K562 (cell line): ENCODE results near the gene TMEM25. TPM values are rescaled to one million over a fixed set of nuclear protein-coding genes. Genes with fewer than 3 reads are reported as not detected.

ENCODE experiments used
- ATAC-seq: fragments of 200-7000 bp; cut with Tn5 transposase; 3 replicates; pipeline ENCODE4 v1.9.1; 2020; ENCODE audit warnings: moderate library complexity
- BruUV-seq: library from RNA; stranded (reverse); fragments of 400-500 nt; replicated peaks from 2 replicates; lab custom pipeline; 2021; lab: Mats Ljungman, UMichigan
- CTCF ChIA-PET: fragments of 300-600 bp; formaldehyde crosslinking; extraction: SDS; loops from one replicate; lab custom pipeline; 2021; ENCODE audit warnings: low intra/inter-chr PET ratio; lab: Yijun Ruan, JAX
- POLR2A ChIA-PET: fragments of 300-600, 350-650 bp; sonication (Branson Sonifier 250); formaldehyde crosslinking; extraction: SDS; loops from one replicate; lab custom pipeline; 2021; ENCODE audit warnings: antibody characterized with exemption, inconsistent platforms; lab: Yijun Ruan, JAX
- DNase-seq, 4 experiments: peaks; one replicate each; pipeline versions ENCODE4 v3.0.0 to v3.0.0-alpha.2; 2011 to 2018; ENCODE audit warnings: low spot score in 3 of 4, mixed read lengths in 3 of 4; ENCODE audit errors: extremely low read depth in 1 of 4
- FAIRE-seq: peaks from 2 replicates; lab custom pipeline; 2011; peaks lifted over from hg19 to GRCh38; lab: Jason Lieb, UNC
- H2AFZ ChIP-seq: 2 replicates; pipeline ENCODE4 v1.6.0; 2011; ENCODE audit warnings: low read depth, low read length, control low read depth, inconsistent platforms
- H3K27ac ChIP-seq: fragments of 200-600 bp; 3 replicates; pipeline ENCODE4 v1.8.0; 2011; ENCODE audit warnings: low read depth, mild to moderate bottlenecking, control low read depth, inconsistent platforms, low read length, moderate library complexity, mixed read lengths; ENCODE audit errors: extremely low read depth
- H3K27me3 ChIP-seq, 2 experiments: fragments of 300-600 bp in 1 of 2; 2 replicates in 1 of 2; 3 replicates in 1 of 2; pipeline versions ENCODE4 v1.6.0 to v1.8.0; 2011; ENCODE audit warnings: inconsistent platforms in 2 of 2, low read length in 2 of 2, mild to moderate bottlenecking in 1 of 2, mixed read lengths in 1 of 2, moderate library complexity in 1 of 2; ENCODE audit not compliant: control insufficient read depth in 2 of 2, insufficient read depth in 2 of 2
- H3K36me3 ChIP-seq: fragments of 300-600 bp; 3 replicates; pipeline ENCODE4 v1.8.0; 2011; ENCODE audit warnings: mild to moderate bottlenecking, low read length, inconsistent platforms; ENCODE audit not compliant: control insufficient read depth, insufficient read depth
- H3K4me1 ChIP-seq, 2 experiments: fragments of 200-600 bp in 1 of 2; replicated peaks in 1 of 2; 2 replicates in 1 of 2; 3 replicates in 1 of 2; pipeline versions ENCODE4 v1.5.1 to v1.8.0; 2011; ENCODE audit warnings: inconsistent platforms in 2 of 2, low read length in 2 of 2, mild to moderate bottlenecking in 1 of 2, mixed read lengths in 1 of 2, moderate library complexity in 1 of 2; ENCODE audit not compliant: control insufficient read depth in 2 of 2, insufficient read depth in 2 of 2
- H3K4me2 ChIP-seq: 2 replicates; pipeline ENCODE4 v1.6.1; 2011; ENCODE audit warnings: low read length, control low read depth, inconsistent platforms, mixed read lengths; ENCODE audit not compliant: insufficient read depth
- H3K4me3 ChIP-seq: fragments of 200-600 bp; sonication (generic), shearing (Covaris generic); 2 replicates; pipeline ENCODE4 v1.5.1; 2016; ENCODE audit warnings: control low read depth, inconsistent platforms
- H3K79me2 ChIP-seq: fragments of 200-600 bp; 3 replicates; pipeline ENCODE4 v1.8.0; 2011; ENCODE audit warnings: low read length, inconsistent platforms; ENCODE audit not compliant: control insufficient read depth, insufficient read depth
- H3K9ac ChIP-seq, 2 experiments: 2 replicates each; pipeline versions ENCODE4 v1.6.0 to v1.6.1; 2011; ENCODE audit warnings: low read depth in 2 of 2, low read length in 2 of 2, control low read depth in 1 of 2, inconsistent platforms in 1 of 2, mild to moderate bottlenecking in 1 of 2, mixed read lengths in 1 of 2; ENCODE audit not compliant: insufficient read depth in 1 of 2
- H3K9me1 ChIP-seq: one replicate; pipeline ENCODE4 v1.6.0; 2011; ENCODE audit warnings: inconsistent platforms, mild to moderate bottlenecking, low read length, moderate library complexity; ENCODE audit not compliant: control insufficient read depth, insufficient read depth
- H3K9me3 ChIP-seq: replicated peaks from 2 replicates; pipeline ENCODE4 v1.5.1; 2011; ENCODE audit warnings: low read depth, low read length, inconsistent platforms; ENCODE audit not compliant: control insufficient read depth, insufficient read depth
- H4K20me1 ChIP-seq: replicated peaks from 2 replicates; pipeline ENCODE4 v1.6.1; 2011; ENCODE audit warnings: low read length, inconsistent platforms, mixed read lengths; ENCODE audit not compliant: control insufficient read depth, insufficient read depth
- CREB5 ChIP-seq: fragments of 250-450 bp; sonication (Bioruptor Pico); IDR thresholded peaks from 2 replicates; pipeline ENCODE4 v1.5.0; 2020; ENCODE audit warnings: mild to moderate bottlenecking
- EHMT2 ChIP-seq: fragments of 450-650 bp; IDR thresholded peaks from 2 replicates; pipeline ENCODE4 v1.6.1; 2018; ENCODE audit warnings: antibody characterized with exemption
- KDM5B ChIP-seq: fragments of 200-600 bp; sonication (generic); IDR thresholded peaks from 2 replicates; pipeline ENCODE4 v1.6.1; 2012; ENCODE audit warnings: low read depth, mild to moderate bottlenecking, moderate library complexity, low read length, control low read depth, inconsistent platforms; ENCODE audit not compliant: insufficient replicate concordance
- KLF6 ChIP-seq: fragments of 250-450 bp; sonication (Bioruptor Pico); IDR thresholded peaks from 2 replicates; pipeline ENCODE4 v1.4.0; 2020; ENCODE audit warnings: mild to moderate bottlenecking, moderate library complexity, borderline replicate concordance
- MTA1 ChIP-seq: fragments of 450-650 bp; IDR thresholded peaks from 2 replicates; pipeline ENCODE4 v1.6.1; 2017; ENCODE audit warnings: borderline replicate concordance
- MYC ChIP-seq, 2 experiments: fragments of 250-450 bp in 1 of 2; sonication (Bioruptor Pico) in 1 of 2; IDR thresholded peaks; 2 replicates each; pipeline versions ENCODE4 v1.5.1 to v1.6.1; 2012 to 2021; ENCODE audit warnings: low read depth in 2 of 2, borderline replicate concordance in 1 of 2, improper control_type of control experiment in 1 of 2, low read length in 1 of 2, mild to moderate bottlenecking in 1 of 2, moderate library complexity in 1 of 2
- POLR2G ChIP-seq: fragments of 200-400 bp; formaldehyde crosslinking; IDR thresholded peaks from 2 replicates; pipeline ENCODE4 v1.6.1; 2017; ENCODE audit warnings: low read depth, mild to moderate bottlenecking, antibody characterized with exemption, low read length, moderate library complexity
- SAFB ChIP-seq: fragments of 200-400 bp; formaldehyde crosslinking; IDR thresholded peaks from 2 replicates; pipeline ENCODE4 v1.6.1; 2017; ENCODE audit warnings: low read depth, low read length, borderline replicate concordance
- TAF1 ChIP-seq: IDR thresholded peaks from 2 replicates; pipeline ENCODE4 v1.6.1; 2011; ENCODE audit warnings: mild to moderate bottlenecking, low read length, moderate library complexity; ENCODE audit not compliant: insufficient read depth, control insufficient read depth, severe bottlenecking; ENCODE audit errors: extremely low read depth
- ZHX1 ChIP-seq: fragments of 150-350 bp; conservative IDR thresholded peaks from 2 replicates; pipeline ENCODE4 v1.6.1; 2014; ENCODE audit warnings: low read length
- ZNF124 ChIP-seq: sonication (generic); formaldehyde crosslinking; IDR thresholded peaks from 2 replicates; pipeline ENCODE4 v1.8.1; 2022; ENCODE audit warnings: missing genetic modification reagents
- ZNF639 ChIP-seq, 2 experiments: fragments of 200-800 bp in 1 of 2; sonication (Bioruptor generic) in 1 of 2; sonication (generic) in 1 of 2; formaldehyde crosslinking in 1 of 2; IDR thresholded peaks in 1 of 2; conservative IDR thresholded peaks in 1 of 2; 2 replicates each; pipeline versions ENCODE4 v1.5.0 to v1.6.1; 2016 to 2020; ENCODE audit warnings: missing compliant biosample characterization in 1 of 2, missing genetic modification characterization in 1 of 2, missing genetic modification reagents in 1 of 2
- WGBS: fragments of 100-300 bp; shearing (Covaris generic); methylation state at CpG from one replicate; pipeline ENCODE4 v1.1.6; 2016; ENCODE audit warnings: low coverage, mixed read lengths; ENCODE audit not compliant: insufficient coverage; ENCODE audit errors: missing lambda C conversion rate; 5-methylcytosine and 5-hydroxymethylcytosine counted together
- in situ Hi-C: fragments of 300-500 bp; cut with MboI; formaldehyde crosslinking; loops from 4 replicates; pipeline ENCODE4 v1.15.0; 2018; ENCODE audit warnings: inconsistent platforms, mixed read lengths
- intact Hi-C: fragments of 100-400 bp; cut with micrococcal nuclease; formaldehyde crosslinking; loops from 2 replicates; pipeline ENCODE4 v1.14.2; 2022
- polyA plus RNA-seq, 8 experiments: library from polyadenylated mRNA; depleted of rRNA in 4 of 8; stranded (reverse) in 5 of 8; unstranded in 3 of 8; fragments of >200 nt; fragmentation: Nextera tagmentation in 2 of 8; fragmentation: Illumina TruSeq in 1 of 8; extraction: Ambion mirVana in 2 of 8; extraction: Trizol in 1 of 8; gene quantifications; 2 replicates each; pipeline versions ENCODE4 v1.2.1 to v1.2.3, GENCODE V29; 2011 to 2014; ENCODE audit warnings: inconsistent platforms in 1 of 8, missing spikeins in 1 of 8
- total RNA-seq, 7 experiments: library from RNA; depleted of rRNA in 6 of 7; stranded (reverse); fragments of >200 nt in 6 of 7; fragmentation: Illumina TruSeq in 2 of 7; extraction: Trizol in 2 of 7; gene quantifications; 2 replicates each; pipeline versions ENCODE4 v1.2.1 to v1.2.3, GENCODE V29; 2011 to 2021; ENCODE audit warnings: low replicate concordance in 1 of 7
- TF ChIP-seq, protein P1 (sequence below): sonication (generic); formaldehyde crosslinking; IDR thresholded peaks from 2 replicates; pipeline ENCODE4 v1.8.1; 2023; ENCODE audit warnings: mild to moderate bottlenecking, missing genetic modification reagents

Gene TMEM25
- total and polyA plus RNA-seq, 9 of the 15 experiments (the other 6 are each of a cell fraction or from before 2014, with no cell fraction given): 0.34 to 3.8 (median 2.0) TPM

DNA sequence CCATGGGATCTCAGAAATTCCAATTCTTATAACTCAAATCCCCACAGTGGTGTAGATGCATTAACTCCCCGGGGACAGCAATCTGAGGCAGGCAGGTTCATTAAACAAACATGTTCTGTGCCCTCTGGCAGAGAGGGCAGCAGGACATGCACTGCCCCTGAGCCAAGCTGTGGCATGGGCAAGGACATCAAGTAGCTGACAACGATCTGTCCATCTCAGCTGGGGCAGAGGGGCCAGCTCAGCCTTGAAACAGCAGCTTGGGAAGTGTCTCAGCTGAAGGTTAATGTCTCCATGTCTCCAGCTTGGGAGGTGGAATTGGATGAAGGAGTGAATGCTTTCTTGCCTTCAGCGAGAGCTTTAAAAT is 13.6 kb downstream of the TMEM25 start:
- no peak overlapping the region for H3K4me3 ChIP-seq
- no peaks in the 10 kb centered on the region for H3K27me3 ChIP-seq
- intact Hi-C loops: no loop called here
- H3K9me3 ChIP-seq: no peaks in the 10 kb centered on the region
- H3K4me2 ChIP-seq: no peak overlapping the region
- no peak for ATAC-seq
- in situ Hi-C loops: no loop called here
- no peak overlapping the region for H3K27ac ChIP-seq
- no peak for FAIRE-seq
- CTCF ChIA-PET: no interaction called here
- no peaks in the 10 kb centered on the region for H3K9me1 ChIP-seq
- no peak for DNase-seq
- H3K36me3 ChIP-seq: no peaks in the 10 kb centered on the region
- no peak overlapping the region for H2AFZ ChIP-seq
- no peaks in the 10 kb centered on the region for H4K20me1 ChIP-seq
- H3K4me1 ChIP-seq: peaks cover 0 to 9% of the 10 kb centered on the region in 2 experiments; a peak in 2 of 5 replicates
- 25% methylated on average over 3 of the region's 3 CpGs for WGBS
- POLR2A ChIA-PET: no interaction called here
- TSS peak; percentile 36 for BruUV-seq
- no peaks in the 10 kb centered on the region for H3K79me2 ChIP-seq
- H3K9ac ChIP-seq: no peak overlapping the region
- no peak for TF ChIP-seq KDM5B
- no peak for TF ChIP-seq CREB5
- no peak for TF ChIP-seq MYC (IDR thresholded peaks at IDR 0.05; ENCODE audit: low read depth, low read length)
- TF ChIP-seq MYC (CRISPR knock-in tag; IDR thresholded peaks at IDR 0.05; ENCODE audit: borderline replicate concordance, low read depth): no peak
- TF ChIP-seq ZHX1: no peak
- TF ChIP-seq TAF1: no peak
- TF ChIP-seq SAFB: no peak
- no peak for TF ChIP-seq POLR2G
- TF ChIP-seq ZNF124 (CRISPR knock-in tag): no peak
- TF ChIP-seq ZNF639 (CRISPR knock-in tag; conservative IDR thresholded peaks at IDR 0.05 in 1 of 2, IDR thresholded peaks at IDR 0.05 in 1 of 2): no peak
- TF ChIP-seq MTA1: no peak
- no peak for TF ChIP-seq EHMT2
- no peak for TF ChIP-seq KLF6 (CRISPR knock-in tag)
- TF ChIP-seq, protein P1, sequence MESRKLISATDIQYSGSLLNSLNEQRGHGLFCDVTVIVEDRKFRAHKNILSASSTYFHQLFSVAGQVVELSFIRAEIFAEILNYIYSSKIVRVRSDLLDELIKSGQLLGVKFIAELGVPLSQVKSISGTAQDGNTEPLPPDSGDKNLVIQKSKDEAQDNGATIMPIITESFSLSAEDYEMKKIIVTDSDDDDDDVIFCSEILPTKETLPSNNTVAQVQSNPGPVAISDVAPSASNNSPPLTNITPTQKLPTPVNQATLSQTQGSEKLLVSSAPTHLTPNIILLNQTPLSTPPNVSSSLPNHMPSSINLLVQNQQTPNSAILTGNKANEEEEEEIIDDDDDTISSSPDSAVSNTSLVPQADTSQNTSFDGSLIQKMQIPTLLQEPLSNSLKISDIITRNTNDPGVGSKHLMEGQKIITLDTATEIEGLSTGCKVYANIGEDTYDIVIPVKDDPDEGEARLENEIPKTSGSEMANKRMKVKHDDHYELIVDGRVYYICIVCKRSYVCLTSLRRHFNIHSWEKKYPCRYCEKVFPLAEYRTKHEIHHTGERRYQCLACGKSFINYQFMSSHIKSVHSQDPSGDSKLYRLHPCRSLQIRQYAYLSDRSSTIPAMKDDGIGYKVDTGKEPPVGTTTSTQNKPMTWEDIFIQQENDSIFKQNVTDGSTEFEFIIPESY: no peak
